BE2C (cell line): ENCODE data around the gene OR14K1.

Experiments used
- DNase-seq: peaks from one replicate; pipeline ENCODE4 v3.0.0-alpha.2; 2020
- H3K27me3 ChIP-seq: fragments of 250-450 bp; sonication (Bioruptor Pico); 2 replicates; pipeline ENCODE4 v1.5.1; 2020; ENCODE audit warnings: mild to moderate bottlenecking
- H3K36me3 ChIP-seq: fragments of 250-450 bp; sonication (Bioruptor Pico); 2 replicates; pipeline ENCODE4 v1.5.1; 2020; ENCODE audit warnings: mild to moderate bottlenecking
- H3K4me1 ChIP-seq: fragments of 250-450 bp; sonication (Bioruptor Pico); 2 replicates; pipeline ENCODE4 v1.5.1; 2020
- H3K4me3 ChIP-seq: 2 replicates; pipeline ENCODE4 v1.5.1; 2011; ENCODE audit warnings: low read depth, low read length
- H3K9me3 ChIP-seq: fragments of 250-450 bp; sonication (Bioruptor Pico); 2 replicates; pipeline ENCODE4 v1.5.1; 2020
- CTCF ChIP-seq: IDR thresholded peaks from 2 replicates; pipeline ENCODE4 v1.5.1; 2012; ENCODE audit warnings: mild to moderate bottlenecking, low read depth, low read length

Gene OR14K1

GRCh38 chr1:247760456-247760855 is 22.0 kb downstream of the OR14K1 start, which contains the start of gene OR1C1:
TSS of gene OR1C1 (minus strand) at chr1:247760556. CDS start at chr1:247758406, 2,150 bp downstream.
- no peak within 1 kb of the TSS for H3K4me3 ChIP-seq
- H3K4me1 ChIP-seq, result no peaks in the 10 kb centered on the region
- TF ChIP-seq CTCF, result no peak
- no peaks in the 10 kb centered on the region for H3K36me3 ChIP-seq
- H3K27me3 ChIP-seq, result no peaks in the 10 kb centered on the region
- no peak for DNase-seq
- no peaks in the 10 kb centered on the region; the same call in 1 of the 2 replicates for H3K9me3 ChIP-seq

- Histone ChIP-seq H3K9me3 (no peaks in the 10 kb centered on the region), H3K4me3 (no peak overlapping the region), H3K4me1 (no peaks in the 10 kb centered on the region), H3K36me3 (no peaks in the 10 kb centered on the region), H3K27me3 (no peaks in the 10 kb centered on the region)
- no peak for TF ChIP-seq CTCF
- no peak for DNase-seq
These were observed 31.2 kb downstream of the OR14K1 start for GRCh38 chr1:247769603-247770002.
